Coronary artery (tissue), 2 donors: Measurements from ENCODE around the gene PAGE5.

Experiments
- DNase-seq: peaks from one replicate; pipeline ENCODE4 v3.0.0-alpha.2; 2017; ENCODE audit warnings: low spot score
- H3K27ac ChIP-seq, 2 donors: fragments of 200-600 bp; sonication (generic); one replicate each; pipeline ENCODE4 v1.5.1; 2016 to 2019
- H3K4me3 ChIP-seq: fragments of 200-600 bp; sonication (generic); 2 replicates; pipeline ENCODE4 v1.5.1; 2016; ENCODE audit warnings: mild to moderate bottlenecking, moderate library complexity
- CTCF ChIP-seq: fragments of 200-600 bp; sonication (generic); IDR thresholded peaks from one replicate; pipeline ENCODE4 v1.5.1; 2019; ENCODE audit warnings: antibody characterized with exemption

Gene PAGE5

GRCh38 chrX:55220119-55220794 lies at the start of gene PAGE5:
Gene PAGE5, plus strand, starts transcription at chrX:55220346. Its CDS starts 1,037 bp downstream, at chrX:55221383.
- no peak for DNase-seq
- Histone ChIP-seq H3K4me3 (no peak within 1 kb of the TSS), H3K27ac (no peak within 1 kb of the TSS)
- no peak for TF ChIP-seq CTCF

- Histone ChIP-seq H3K4me3 (no peak overlapping the region), H3K27ac (no peak overlapping the region)
- DNase-seq: no peak
- no peak for TF ChIP-seq CTCF
Observed at GRCh38 chrX:55187281-55187680, 32.9 kb upstream of the PAGE5 start.

- Histone ChIP-seq H3K27ac (no peak overlapping the region), H3K4me3 (no peak overlapping the region)
- TF ChIP-seq CTCF: no peak
- no peak for DNase-seq
Observed at GRCh38 chrX:55196688-55197087, 23.5 kb upstream of the PAGE5 start.

GRCh38 chrX:55201930-55202579 lies 18.1 kb upstream of the PAGE5 start:
- no peak overlapping the region for H3K4me3 ChIP-seq
- no peak overlapping the region for H3K27ac ChIP-seq
- TF ChIP-seq CTCF: no peak
- no peak for DNase-seq

GRCh38 chrX:55206162-55206941 lies 13.8 kb upstream of the PAGE5 start:
- TF ChIP-seq CTCF: no peak
- Histone ChIP-seq H3K4me3 (no peak overlapping the region), H3K27ac (no peak overlapping the region)
- DNase-seq: no peak

- no peak overlapping the region for H3K27ac ChIP-seq
- H3K4me3 ChIP-seq: no peak overlapping the region
- no peak for DNase-seq
- no peak for TF ChIP-seq CTCF
Observed at GRCh38 chrX:55210931-55211677, 9.0 kb upstream of the PAGE5 start.
